PC-3 (cell line): ENCODE data around the gene SOCS2.

ENCODE experiments used
- EZH2 ChIP-seq: fragments of 300-600 bp; sonication (generic); IDR thresholded peaks from one replicate; pipeline ENCODE4 v1.6.1; 2017; ENCODE audit warnings: antibody characterized with exemption, mild to moderate bottlenecking, low read length; ENCODE audit not compliant: unreplicated experiment
- EZH2phosphoT487 ChIP-seq: fragments of 300-600 bp; sonication (generic); IDR thresholded peaks from 2 replicates; pipeline ENCODE4 v1.6.1; 2018; ENCODE audit warnings: mild to moderate bottlenecking, antibody characterized with exemption, low read length, borderline replicate concordance
- TF ChIP-seq, protein P1 (sequence below): fragments of 300-600 bp; sonication (generic); conservative IDR thresholded peaks from 2 replicates; pipeline ENCODE4 v1.5.1; 2017; ENCODE audit warnings: antibody characterized with exemption, low read depth, mild to moderate bottlenecking, low read length

DNA sequence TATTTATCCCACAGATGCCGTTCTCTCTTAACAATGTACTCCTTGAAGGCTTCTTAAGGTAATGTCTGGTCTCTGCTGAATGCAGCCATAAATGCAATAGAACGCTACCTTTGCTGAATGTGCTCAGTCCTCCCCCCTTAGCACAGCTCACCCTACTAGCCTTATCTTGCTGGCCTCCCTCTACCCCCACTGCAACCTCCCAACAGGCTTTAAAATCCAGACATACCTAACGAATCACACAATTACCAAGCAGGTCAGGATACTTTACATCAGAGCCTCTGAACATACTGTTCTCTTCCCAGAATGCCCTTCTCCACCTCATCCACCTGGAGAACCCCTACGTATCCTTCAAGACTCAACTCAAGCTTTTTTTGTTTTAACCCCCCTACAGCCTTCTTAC is 53.7 kb downstream of the SOCS2 start:
- TF ChIP-seq EZH2 (no peak), EZH2phosphoT487 (no peak)
- TF ChIP-seq, protein P1, sequence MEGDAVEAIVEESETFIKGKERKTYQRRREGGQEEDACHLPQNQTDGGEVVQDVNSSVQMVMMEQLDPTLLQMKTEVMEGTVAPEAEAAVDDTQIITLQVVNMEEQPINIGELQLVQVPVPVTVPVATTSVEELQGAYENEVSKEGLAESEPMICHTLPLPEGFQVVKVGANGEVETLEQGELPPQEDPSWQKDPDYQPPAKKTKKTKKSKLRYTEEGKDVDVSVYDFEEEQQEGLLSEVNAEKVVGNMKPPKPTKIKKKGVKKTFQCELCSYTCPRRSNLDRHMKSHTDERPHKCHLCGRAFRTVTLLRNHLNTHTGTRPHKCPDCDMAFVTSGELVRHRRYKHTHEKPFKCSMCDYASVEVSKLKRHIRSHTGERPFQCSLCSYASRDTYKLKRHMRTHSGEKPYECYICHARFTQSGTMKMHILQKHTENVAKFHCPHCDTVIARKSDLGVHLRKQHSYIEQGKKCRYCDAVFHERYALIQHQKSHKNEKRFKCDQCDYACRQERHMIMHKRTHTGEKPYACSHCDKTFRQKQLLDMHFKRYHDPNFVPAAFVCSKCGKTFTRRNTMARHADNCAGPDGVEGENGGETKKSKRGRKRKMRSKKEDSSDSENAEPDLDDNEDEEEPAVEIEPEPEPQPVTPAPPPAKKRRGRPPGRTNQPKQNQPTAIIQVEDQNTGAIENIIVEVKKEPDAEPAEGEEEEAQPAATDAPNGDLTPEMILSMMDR = no peak
